ENCODE measurements around the gene ATP6V0D1.

The ATP6V0D1 gene

GRCh38 chr16:67389911-67390815, 90.8 kb downstream of the ATP6V0D1 start:
- no peak for DNase-seq

- no peak for DNase-seq
Measured at GRCh38 chr16:67388591-67388990, 92.4 kb downstream of the ATP6V0D1 start.

- no peak for DNase-seq
Measured at GRCh38 chr16:67388191-67388590, 92.8 kb downstream of the ATP6V0D1 start.

Measured in activated CD4-positive, alpha-beta T cell treated with anti-CD3 and anti-CD28 coated beads, Interleukin-2, amount 50 U/mL, for 1 hour (primary cell).